Kidney (tissue), 14 donors: Measurements from ENCODE around the gene GRM3. TPM values are rescaled to one million over a fixed set of nuclear protein-coding genes. Genes with fewer than 3 reads are reported as not detected.

Experiments used
- DNase-seq, 5 donors: peaks; one replicate each; pipeline ENCODE4 v3.0.0-alpha.2; 2013 to 2020
- FAIRE-seq: peaks from 2 replicates; lab custom pipeline; 2012; peaks lifted over from hg19 to GRCh38; lab: Jason Lieb, UNC
- H3K27ac ChIP-seq, 2 donors: one replicate each; pipeline ENCODE4 v1.7.0; 2013; ENCODE audit warnings: low read depth in 2 of 2, low read length in 2 of 2, inconsistent platforms in 1 of 2
- H3K27me3 ChIP-seq: one replicate; pipeline ENCODE4 v1.7.1; 2013; ENCODE audit warnings: low read length, inconsistent platforms; ENCODE audit not compliant: control insufficient read depth, insufficient read depth
- H3K36me3 ChIP-seq, 3 donors: one replicate each; pipeline versions ENCODE4 v1.7.0 to v1.7.1; 2013; ENCODE audit warnings: low read length in 3 of 3, control low read depth in 1 of 3, inconsistent platforms in 1 of 3; ENCODE audit not compliant: insufficient read depth in 3 of 3, control insufficient read depth in 2 of 3
- H3K4me1 ChIP-seq, 3 donors: one replicate each; pipeline versions ENCODE4 v1.7.0 to v1.7.1; 2013; ENCODE audit warnings: low read length in 3 of 3, inconsistent platforms in 1 of 3, low read depth in 1 of 3; ENCODE audit not compliant: control insufficient read depth in 2 of 3, insufficient read depth in 2 of 3
- H3K4me3 ChIP-seq, 3 donors: one replicate each; pipeline versions ENCODE4 v1.7.0 to v1.8.1; 2013; ENCODE audit warnings: low read length in 3 of 3, control low read depth in 1 of 3, inconsistent platforms in 1 of 3
- H3K9ac ChIP-seq, 3 donors: one replicate each; pipeline versions ENCODE4 v1.7.0 to v1.7.1; 2013; ENCODE audit warnings: low read length in 3 of 3, control low read depth in 1 of 3, inconsistent platforms in 1 of 3
- H3K9me3 ChIP-seq, 3 donors: one replicate each; pipeline versions ENCODE4 v1.7.0 to v1.7.1; 2013; ENCODE audit warnings: low read length in 3 of 3, control low read depth in 1 of 3, inconsistent platforms in 1 of 3; ENCODE audit not compliant: control insufficient read depth in 2 of 3, insufficient read depth in 1 of 3
- CTCF ChIP-seq: IDR thresholded peaks from 3 replicates; pipeline ENCODE4 v1.5.1; 2012; ENCODE audit warnings: mild to moderate bottlenecking, moderate library complexity, borderline replicate concordance; ENCODE audit not compliant: insufficient read depth; ENCODE audit errors: extremely low read depth
- intact Hi-C: fragments of 100-400 bp; cut with DNase I; formaldehyde crosslinking; loops from one replicate; pipeline ENCODE4 v1.11.1; 2022
- polyA plus RNA-seq: library from polyadenylated mRNA; stranded (reverse); fragments of 350-450 nt; fragmentation: Illumina TruSeq; extraction: RNeasy Lipid Tissue Mini Kit (QIAGEN cat#74804); gene quantifications from one replicate; pipeline ENCODE4 v1.2.3, GENCODE V29; 2014; ENCODE audit warnings: low read depth, low replicate concordance; ENCODE audit not compliant: insufficient read depth
- total RNA-seq: library from RNA; stranded (reverse); fragmentation: NEBNext Ultra II Directional; extraction: Animal tissue kit (Norgen Biotek cat#: 25700); gene quantifications from one replicate; pipeline ENCODE4 v1.2.1, GENCODE V29; 2021
- donor health status: control.
- donor health status: control.
- donor health status: control.
- donor health status: control.
- donor health status: control.
- donor health status: DM: yes; HTN: yes; CAD: no.
- donor health status: Normal renal cell carcinoma (clear cell type).

GRM3 gene
- total and polyA plus RNA-seq, 2 donors from 2014 or later = not detected

- no peak for TF ChIP-seq CTCF
- Histone ChIP-seq H3K9ac (no peak overlapping the region), H3K9me3 (no peaks in the 10 kb centered on the region), H3K36me3 (no peaks in the 10 kb centered on the region), H3K27me3 (no peaks in the 10 kb centered on the region), H3K27ac (no peak overlapping the region), H3K4me1 (no peaks in the 10 kb centered on the region), H3K4me3 (no peak overlapping the region)
- DNase-seq (no peak), FAIRE-seq (no peak)
- intact Hi-C loops = no loop called here
These were observed 116.5 kb downstream of the GRM3 start for GRCh38 chr7:86760236-86760635.

- H3K27ac ChIP-seq = no peak overlapping the region
- H3K27me3 ChIP-seq = no peaks in the 10 kb centered on the region
- H3K4me3 ChIP-seq = no peak overlapping the region
- H3K4me1 ChIP-seq = no peaks in the 10 kb centered on the region
- intact Hi-C loops = no loop called here
- H3K36me3 ChIP-seq = no peaks in the 10 kb centered on the region
- no peak for FAIRE-seq
- H3K9ac ChIP-seq = no peak overlapping the region
- no peaks in the 10 kb centered on the region for H3K9me3 ChIP-seq
- no peak for DNase-seq
- TF ChIP-seq CTCF = no peak
These were observed 118.4 kb downstream of the GRM3 start for GRCh38 chr7:86762129-86762528.

- H3K36me3 ChIP-seq = no peaks in the 10 kb centered on the region
- TF ChIP-seq CTCF = no peak
- no peak overlapping the region for H3K27ac ChIP-seq
- DNase-seq = no peak
- intact Hi-C loops = no loop called here
- H3K9ac ChIP-seq = no peak overlapping the region
- no peak for FAIRE-seq
- H3K4me3 ChIP-seq = no peak overlapping the region
- no peaks in the 10 kb centered on the region for H3K4me1 ChIP-seq
- no peaks in the 10 kb centered on the region for H3K9me3 ChIP-seq
- H3K27me3 ChIP-seq = no peaks in the 10 kb centered on the region
These were observed 122.2 kb downstream of the GRM3 start for GRCh38 chr7:86765931-86766330.

- H3K27me3 ChIP-seq = no peaks in the 10 kb centered on the region
- no peak for FAIRE-seq
- TF ChIP-seq CTCF = no peak
- H3K9me3 ChIP-seq = no peaks in the 10 kb centered on the region
- DNase-seq = no peak
- H3K27ac ChIP-seq = no peak overlapping the region
- intact Hi-C loops = no loop called here
- no peak overlapping the region for H3K9ac ChIP-seq
- H3K4me3 ChIP-seq = no peak overlapping the region
- no peaks in the 10 kb centered on the region for H3K36me3 ChIP-seq
- H3K4me1 ChIP-seq = no peaks in the 10 kb centered on the region
These were observed 124.7 kb downstream of the GRM3 start for GRCh38 chr7:86768394-86768793.
